IMR-90 (cell line): ENCODE results near the gene SKP2. TPM values are rescaled to one million over a fixed set of nuclear protein-coding genes. Genes with fewer than 3 reads are reported as not detected.

Source experiments
- ATAC-seq: fragments of 200-7000 bp; cut with Tn5 transposase; 2 replicates; pipeline ENCODE4 v1.9.1; 2020; ENCODE audit warnings: low read depth, mild to moderate bottlenecking, moderate library complexity
- BruUV-seq: library from RNA; stranded (reverse); fragments of 400-500 nt; replicated peaks from 2 replicates; lab custom pipeline; 2021; lab: Mats Ljungman, UMichigan
- CTCF ChIA-PET: fragments of 300-600 bp; formaldehyde crosslinking; extraction: SDS; loops from one replicate; lab custom pipeline; 2021; ENCODE audit warnings: antibody characterized with exemption; lab: Yijun Ruan, JAX
- POLR2A ChIA-PET: fragments of 300-600 bp; sonication (Branson Sonifier 250); formaldehyde crosslinking; loops from one replicate; lab custom pipeline; 2022; ENCODE audit warnings: antibody characterized with exemption; ENCODE audit not compliant: unreplicated experiment; lab: Charles Lee
- DNase-seq: peaks from one replicate; pipeline ENCODE4 v3.0.0; 2013
- H2AFZ ChIP-seq: replicated peaks from 2 replicates; pipeline ENCODE3; 2013; ENCODE audit warnings: low read length, mild to moderate bottlenecking; ENCODE audit not compliant: poor library complexity
- H2AK5ac ChIP-seq: 2 replicates; pipeline ENCODE4 v1.6.1; 2013; ENCODE audit warnings: low read depth, low read length, inconsistent platforms
- H2AK9ac ChIP-seq: replicated peaks from 2 replicates; pipeline ENCODE3; 2013; ENCODE audit warnings: mild to moderate bottlenecking, low read depth, low read length, moderate library complexity; ENCODE audit not compliant: poor library complexity
- H2BK120ac ChIP-seq: 2 replicates; pipeline ENCODE4 v1.6.1; 2013; ENCODE audit warnings: low read depth, low read length, inconsistent platforms
- H2BK15ac ChIP-seq: 3 replicates; pipeline ENCODE4 v1.6.1; 2013; ENCODE audit warnings: low read depth, low read length, inconsistent platforms
- H2BK20ac ChIP-seq: 2 replicates; pipeline ENCODE4 v1.6.1; 2013; ENCODE audit warnings: low read depth, mild to moderate bottlenecking, inconsistent platforms, low read length, moderate library complexity
- H2BK5ac ChIP-seq: 2 replicates; pipeline ENCODE4 v1.6.1; 2013; ENCODE audit warnings: mild to moderate bottlenecking, low read depth, low read length, inconsistent platforms; ENCODE audit not compliant: poor library complexity, severe bottlenecking
- H3K14ac ChIP-seq: replicated peaks from 2 replicates; pipeline ENCODE4 v1.6.1; 2013; ENCODE audit warnings: low read depth, low read length, inconsistent platforms
- H3K18ac ChIP-seq: 2 replicates; pipeline ENCODE4 v1.6.1; 2013; ENCODE audit warnings: low read depth, low read length, control low read depth
- H3K23ac ChIP-seq: 2 replicates; pipeline ENCODE4 v1.6.1; 2013; ENCODE audit warnings: low read depth, low read length, inconsistent platforms
- H3K27ac ChIP-seq: 2 replicates; pipeline ENCODE4 v1.5.1; 2013; ENCODE audit warnings: mild to moderate bottlenecking, control low read depth, low read length; ENCODE audit not compliant: insufficient read depth
- H3K27me3 ChIP-seq: 2 replicates; pipeline ENCODE4 v1.6.1; 2013; ENCODE audit warnings: low read length; ENCODE audit not compliant: control insufficient read depth, insufficient read depth
- H3K36me3 ChIP-seq: 2 replicates; pipeline ENCODE4 v1.6.1; 2013; ENCODE audit warnings: low read length, mixed read lengths; ENCODE audit not compliant: control insufficient read depth, insufficient read depth
- H3K4ac ChIP-seq: 2 replicates; pipeline ENCODE4 v1.6.1; 2013; ENCODE audit warnings: low read depth, low read length, inconsistent platforms
- H3K4me1 ChIP-seq: 2 replicates; pipeline ENCODE4 v1.6.1; 2013; ENCODE audit warnings: low read length, mixed read lengths; ENCODE audit not compliant: control insufficient read depth, insufficient read depth
- H3K4me2 ChIP-seq: 2 replicates; pipeline ENCODE4 v1.6.1; 2013; ENCODE audit warnings: low read depth, mild to moderate bottlenecking, control low read depth, low read length, moderate library complexity
- H3K4me3 ChIP-seq: 2 replicates; pipeline ENCODE4 v1.5.1; 2013; ENCODE audit warnings: low read depth, mild to moderate bottlenecking, control low read depth, low read length, moderate library complexity; ENCODE audit not compliant: insufficient read depth
- H3K56ac ChIP-seq: 2 replicates; pipeline ENCODE4 v1.6.1; 2013; ENCODE audit warnings: low read length, inconsistent platforms; ENCODE audit not compliant: insufficient read depth; ENCODE audit errors: extremely low read depth
- H3K79me1 ChIP-seq, 2 experiments: 2 replicates each; pipeline ENCODE4 v1.6.1; 2013; ENCODE audit warnings: low read length in 2 of 2, inconsistent platforms in 1 of 2, low read depth in 1 of 2
- H3K9ac ChIP-seq: 2 replicates; pipeline ENCODE4 v1.6.1; 2013; ENCODE audit warnings: low read depth, low read length, control low read depth
- H3K9me1 ChIP-seq: 2 replicates; pipeline ENCODE4 v1.6.1; 2013; ENCODE audit warnings: low read length, inconsistent platforms; ENCODE audit not compliant: insufficient read depth
- H3K9me3 ChIP-seq: 2 replicates; pipeline ENCODE4 v1.6.1; 2013; ENCODE audit warnings: low read length; ENCODE audit not compliant: control insufficient read depth, insufficient read depth
- H4K20me1 ChIP-seq: 2 replicates; pipeline ENCODE4 v1.6.1; 2013; ENCODE audit warnings: low read length, inconsistent platforms; ENCODE audit not compliant: insufficient read depth
- H4K5ac ChIP-seq: 2 replicates; pipeline ENCODE4 v1.6.1; 2013; ENCODE audit warnings: mild to moderate bottlenecking, low read depth, low read length, control low read depth
- H4K8ac ChIP-seq, 2 experiments: 2 replicates each; pipeline ENCODE4 v1.6.1; 2013; ENCODE audit warnings: low read depth in 2 of 2, low read length in 2 of 2, control low read depth in 1 of 2, inconsistent platforms in 1 of 2
- H4K91ac ChIP-seq: 2 replicates; pipeline ENCODE4 v1.6.1; 2013; ENCODE audit warnings: low read depth, low read length, inconsistent platforms; ENCODE audit not compliant: insufficient read depth
- BHLHE40 ChIP-seq: fragments of 150-350 bp; IDR thresholded peaks from 2 replicates; pipeline ENCODE4 v1.6.1; 2016; ENCODE audit warnings: mild to moderate bottlenecking, low read depth, low read length
- CEBPB ChIP-seq: IDR thresholded peaks from 2 replicates; pipeline ENCODE4 v1.6.1; 2012; ENCODE audit warnings: low read depth, low read length, improper control_type of control experiment
- CHD1 ChIP-seq: IDR thresholded peaks from 2 replicates; pipeline ENCODE4 v1.6.1; 2012; ENCODE audit warnings: low read depth, low read length, improper control_type of control experiment
- ELK1 ChIP-seq: fragments of 150-350 bp; IDR thresholded peaks from 2 replicates; pipeline ENCODE4 v1.6.1; 2016; ENCODE audit warnings: low read depth, mild to moderate bottlenecking, low read length, moderate library complexity, borderline replicate concordance
- MAFK ChIP-seq: IDR thresholded peaks from 2 replicates; pipeline ENCODE4 v1.6.1; 2012; ENCODE audit warnings: low read depth, low read length, improper control_type of control experiment
- MAZ ChIP-seq: IDR thresholded peaks from 2 replicates; pipeline ENCODE4 v1.6.1; 2012; ENCODE audit warnings: low read depth, mild to moderate bottlenecking, low read length, improper control_type of control experiment, moderate library complexity, borderline replicate concordance
- MXI1 ChIP-seq: IDR thresholded peaks from 2 replicates; pipeline ENCODE4 v1.6.1; 2012; ENCODE audit warnings: low read depth, mild to moderate bottlenecking, low read length, moderate library complexity, borderline replicate concordance
- NFE2L2 ChIP-seq: fragments of 150-350 bp; IDR thresholded peaks from 2 replicates; pipeline ENCODE4 v1.6.1; 2016; ENCODE audit warnings: low read depth, mild to moderate bottlenecking, low read length
- POLR2A ChIP-seq: IDR thresholded peaks from 2 replicates; pipeline ENCODE4 v1.6.1; 2012; ENCODE audit warnings: mild to moderate bottlenecking, low read depth, low read length
- RAD21 ChIP-seq: IDR thresholded peaks from 2 replicates; pipeline ENCODE4 v1.6.1; 2012; ENCODE audit warnings: low read length, improper control_type of control experiment
- RFX5 ChIP-seq: IDR thresholded peaks from 2 replicates; pipeline ENCODE4 v1.8.0; 2012; ENCODE audit warnings: low read depth, mild to moderate bottlenecking, low read length, moderate library complexity
- USF2 ChIP-seq: fragments of 150-350 bp; IDR thresholded peaks from 2 replicates; pipeline ENCODE4 v1.6.1; 2017; ENCODE audit warnings: mild to moderate bottlenecking, antibody characterized with exemption, low read length, low read depth
- WGBS, 2 experiments: methylation state at CpG; one replicate each; pipeline versions ENCODE4 v1.1.5 to v1.1.7; 2013; ENCODE audit warnings: missing lambda C conversion rate in 2 of 2; ENCODE audit not compliant: insufficient read length in 1 of 2; ENCODE audit errors: extremely low coverage in 2 of 2; 5-methylcytosine and 5-hydroxymethylcytosine counted together
- dilution Hi-C: fragments of 300-500 bp; cut with HindIII; formaldehyde crosslinking; loops from one replicate; pipeline ENCODE4 v1.14.3; 2018; ENCODE audit warnings: low sequenced_read_pairs; ENCODE audit not compliant: unreplicated experiment
- in situ Hi-C: fragments of 300-500 bp; cut with MboI; formaldehyde crosslinking; loops from 3 replicates; pipeline ENCODE4 v1.14.3; 2019; ENCODE audit warnings: low sequenced_read_pairs, inconsistent platforms, mixed read lengths
- intact Hi-C: fragments of 100-400 bp; cut with micrococcal nuclease; formaldehyde crosslinking; loops from 2 replicates; pipeline ENCODE4 v1.10.0; 2022
- polyA plus RNA-seq, 3 experiments: library from polyadenylated mRNA; depleted of rRNA; stranded (reverse); fragments of >200 nt; gene quantifications; 2 replicates each; pipeline ENCODE4 v1.2.3, GENCODE V29; 2012; ENCODE audit warnings: low replicate concordance in 1 of 3
- total RNA-seq: library from RNA; depleted of rRNA; stranded (reverse); fragments of >200 nt; gene quantifications from 2 replicates; pipeline ENCODE4 v1.2.3, GENCODE V29; 2012

Gene SKP2
- total and polyA plus RNA-seq, 2 of the 4 experiments (the other 2 are of a cell fraction), result 23.3 to 92.1 TPM

GRCh38 chr5:36168737-36169136 lies 16.8 kb downstream of the SKP2 start:
- ChIA-PET POLR2A (no interaction called here), CTCF (no interaction called here)
- Histone ChIP-seq H3K36me3 (peaks cover 49% of the 10 kb centered on the region), H2BK15ac (no peak overlapping the region), H3K18ac (no peak overlapping the region), H3K9ac (no peak overlapping the region), H2BK5ac (no peak overlapping the region), H3K4me3 (no peak overlapping the region), H3K79me1 (peaks cover 19 to 29% of the 10 kb centered on the region in 2 experiments), H3K4ac (no peak overlapping the region), H3K9me1 (no peaks in the 10 kb centered on the region), H3K4me2 (no peak overlapping the region), H2BK20ac (no peak overlapping the region), H4K91ac (no peak overlapping the region), H3K27ac (no peak overlapping the region), H2BK120ac (no peak overlapping the region), H2AK5ac (no peak overlapping the region), H3K4me1 (0 out of 2 replicates have a peak, but pooled peaks cover under 1% of the 10 kb centered on the region), H3K27me3 (no peaks in the 10 kb centered on the region), H3K56ac (no peak overlapping the region), H2AK9ac (no peak overlapping the region), H3K23ac (no peak overlapping the region), H3K14ac (no peak overlapping the region), H3K9me3 (no peaks in the 10 kb centered on the region), H4K20me1 (peaks cover 3% of the 10 kb centered on the region; the same call in 1 of the 2 replicates), H4K8ac (no peak overlapping the region), H4K5ac (no peak overlapping the region), H2AFZ (no peak overlapping the region)
- TF ChIP-seq USF2 (no peak), NFE2L2 (no peak), RAD21 (no peak), CEBPB (no peak), BHLHE40 (no peak), MAZ (no peak), RFX5 (no peak), MAFK (no peak), POLR2A (no peak), CHD1 (no peak), MXI1 (no peak), ELK1 (no peak)
- intact Hi-C loops (no loop called here), dilution Hi-C loops (no loop called here), in situ Hi-C loops (no loop called here)
- WGBS, 2 experiments, result 93% methylated on average over 3 of the region's 4 CpGs; no CpG with 5 or more reads in 1 of the 2 experiments
- DNase-seq, result no peak
- ATAC-seq, result no peak
- no TSS peak for BruUV-seq
